HG03571 (cell line): Measurements from ENCODE around the gene RNF224.
"Not testable (repeated sequence)": the region's sequence is repeated elsewhere in the genome, so short reads cannot be mapped to it uniquely, and the experiment has no call there.

ENCODE experiments used
- ATAC-seq: cut with Tn5 transposase; IDR thresholded peaks from one replicate; pipeline ENCODE4 v1.9.1; 2021; ENCODE audit not compliant: unreplicated experiment

Gene RNF224

DNA sequence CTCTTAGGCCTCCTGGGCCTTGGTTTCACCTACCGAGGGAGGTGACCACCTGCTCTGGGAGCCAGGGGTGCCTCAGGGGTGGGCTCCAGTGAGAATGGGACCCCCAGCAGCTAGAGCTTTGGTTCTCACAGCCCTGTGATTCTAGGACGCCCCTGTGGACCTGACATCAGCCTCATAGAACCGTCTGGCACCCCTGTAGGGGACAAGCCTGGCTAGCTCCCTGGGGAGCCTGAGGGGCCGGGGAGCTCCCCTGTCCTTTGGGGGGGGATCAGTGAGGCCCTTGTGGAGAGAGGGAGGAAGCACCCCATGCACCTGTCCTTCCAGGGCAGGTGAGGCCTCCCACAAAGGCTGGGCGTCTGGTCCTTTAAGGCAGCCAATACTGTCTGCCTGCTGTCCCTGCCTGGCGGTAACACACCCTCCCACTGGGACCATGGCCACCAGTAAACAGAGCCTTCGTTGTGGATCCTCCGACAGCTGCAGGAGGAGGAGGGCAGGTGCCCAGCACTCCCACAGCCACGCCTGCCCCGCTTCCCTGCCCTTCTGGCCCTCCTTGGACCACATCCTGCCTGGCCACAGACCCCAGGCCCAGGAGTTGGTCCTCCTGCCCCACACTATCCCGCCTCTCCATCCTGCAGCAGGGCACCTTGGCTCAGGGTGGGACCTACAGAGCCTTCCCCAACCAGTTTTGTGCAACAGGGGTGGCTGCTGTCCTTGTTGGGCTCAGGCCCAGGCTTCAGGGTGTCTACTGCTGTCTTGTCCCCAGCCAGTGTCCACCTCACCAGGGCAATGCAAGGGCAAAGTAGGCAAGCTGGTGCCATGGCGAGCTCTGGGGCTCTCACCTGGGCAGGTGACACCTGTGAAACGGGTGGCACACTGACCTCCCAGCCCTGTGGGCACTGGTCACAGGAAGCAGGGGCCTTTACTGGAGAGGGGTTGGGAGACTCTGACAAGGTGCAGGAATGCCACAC, 10.7 kb downstream of the RNF224 start:
- ATAC-seq = no peak

DNA sequence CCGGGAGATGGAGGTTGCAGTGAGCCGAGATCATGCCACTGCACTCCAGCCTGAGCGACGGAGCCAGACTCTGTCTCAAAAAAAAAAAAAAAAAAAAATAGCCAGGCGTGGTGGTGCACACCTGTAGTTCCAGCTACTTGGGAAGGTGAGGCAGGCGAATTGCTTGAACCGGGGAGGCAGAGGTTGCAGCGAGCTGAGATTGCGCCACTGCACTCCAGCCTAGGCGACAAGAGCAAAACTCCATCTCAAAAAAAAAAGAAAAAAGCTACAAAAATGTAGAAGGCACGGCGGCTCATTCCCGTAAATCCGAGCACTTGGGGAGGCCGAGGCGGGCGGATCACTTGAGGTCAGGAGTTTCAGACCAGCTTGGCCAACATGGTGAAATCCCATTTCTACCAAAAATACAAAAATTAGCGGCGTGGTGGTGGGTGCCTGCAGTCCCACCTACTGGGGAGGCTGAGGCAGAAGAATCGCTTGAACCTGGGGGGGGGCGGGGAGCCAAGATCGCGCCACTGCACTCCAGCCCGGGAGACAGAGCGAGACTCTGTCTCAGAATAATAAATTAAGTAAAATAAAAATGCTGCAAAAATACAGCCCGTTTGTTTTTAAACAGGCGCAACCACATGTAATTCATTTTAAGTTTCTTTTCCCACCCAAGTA, 12.4 kb downstream of the RNF224 start:
- ATAC-seq = not testable (repeated sequence)

GRCh38 chr9:137240318-137240840, 13.1 kb downstream of the RNF224 start:
- peak; percentile 27 for ATAC-seq

- ATAC-seq = peak; percentile 71
These were observed 13.7 kb downstream of the RNF224 start, which contains the start of gene TUBB4B for GRCh38 chr9:137240841-137241489. TSS of gene TUBB4B (plus strand) at chr9:137241287. CDS start at chr9:137241361, 74 bp downstream.

DNA sequence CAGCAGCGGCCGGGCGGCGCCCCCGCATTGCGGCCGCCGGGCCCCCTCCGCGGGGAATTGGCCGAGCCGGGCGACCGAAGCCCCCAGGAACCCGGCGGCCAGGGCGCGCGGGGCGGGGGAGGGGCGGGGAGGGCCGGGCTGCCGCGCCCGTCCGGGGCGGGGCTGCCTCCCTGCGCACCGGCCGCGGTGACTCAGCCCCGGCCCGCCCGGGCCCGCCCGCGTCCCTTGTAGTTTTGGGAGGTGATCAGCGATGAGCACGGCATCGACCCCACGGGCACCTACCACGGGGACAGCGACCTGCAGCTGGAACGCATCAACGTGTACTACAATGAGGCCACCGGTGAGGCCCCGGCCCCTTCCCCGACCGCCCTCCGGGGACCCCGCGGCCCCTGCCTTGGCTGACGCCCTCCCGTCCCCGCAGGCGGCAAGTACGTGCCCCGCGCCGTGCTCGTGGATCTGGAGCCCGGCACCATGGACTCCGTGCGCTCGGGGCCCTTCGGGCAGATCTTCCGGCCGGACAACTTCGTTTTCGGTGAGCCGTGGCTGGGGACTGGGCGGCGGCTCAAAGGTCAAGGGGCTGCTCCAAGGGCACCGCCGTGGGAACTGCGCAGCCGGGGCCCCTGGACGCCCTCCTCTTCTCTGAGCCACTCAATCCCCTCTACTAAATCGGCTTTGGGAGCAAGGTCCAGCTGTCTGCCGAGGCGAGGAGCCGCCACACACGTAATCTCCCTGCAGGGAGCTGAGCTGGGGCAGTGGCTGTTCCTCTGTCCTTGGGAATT, 14.4 kb downstream of the RNF224 start:
- ATAC-seq = peak; percentile 0

GRCh38 chr9:137242269-137243203, 15.2 kb downstream of the RNF224 start:
- ATAC-seq = no peak

- ATAC-seq = not testable (repeated sequence)
These were observed 15.9 kb downstream of the RNF224 start for GRCh38 chr9:137243266-137243625.

GRCh38 chr9:137243626-137244485, 16.6 kb downstream of the RNF224 start:
- no peak for ATAC-seq

GRCh38 chr9:137244486-137245449, 17.5 kb downstream of the RNF224 start:
- no peak for ATAC-seq

DNA sequence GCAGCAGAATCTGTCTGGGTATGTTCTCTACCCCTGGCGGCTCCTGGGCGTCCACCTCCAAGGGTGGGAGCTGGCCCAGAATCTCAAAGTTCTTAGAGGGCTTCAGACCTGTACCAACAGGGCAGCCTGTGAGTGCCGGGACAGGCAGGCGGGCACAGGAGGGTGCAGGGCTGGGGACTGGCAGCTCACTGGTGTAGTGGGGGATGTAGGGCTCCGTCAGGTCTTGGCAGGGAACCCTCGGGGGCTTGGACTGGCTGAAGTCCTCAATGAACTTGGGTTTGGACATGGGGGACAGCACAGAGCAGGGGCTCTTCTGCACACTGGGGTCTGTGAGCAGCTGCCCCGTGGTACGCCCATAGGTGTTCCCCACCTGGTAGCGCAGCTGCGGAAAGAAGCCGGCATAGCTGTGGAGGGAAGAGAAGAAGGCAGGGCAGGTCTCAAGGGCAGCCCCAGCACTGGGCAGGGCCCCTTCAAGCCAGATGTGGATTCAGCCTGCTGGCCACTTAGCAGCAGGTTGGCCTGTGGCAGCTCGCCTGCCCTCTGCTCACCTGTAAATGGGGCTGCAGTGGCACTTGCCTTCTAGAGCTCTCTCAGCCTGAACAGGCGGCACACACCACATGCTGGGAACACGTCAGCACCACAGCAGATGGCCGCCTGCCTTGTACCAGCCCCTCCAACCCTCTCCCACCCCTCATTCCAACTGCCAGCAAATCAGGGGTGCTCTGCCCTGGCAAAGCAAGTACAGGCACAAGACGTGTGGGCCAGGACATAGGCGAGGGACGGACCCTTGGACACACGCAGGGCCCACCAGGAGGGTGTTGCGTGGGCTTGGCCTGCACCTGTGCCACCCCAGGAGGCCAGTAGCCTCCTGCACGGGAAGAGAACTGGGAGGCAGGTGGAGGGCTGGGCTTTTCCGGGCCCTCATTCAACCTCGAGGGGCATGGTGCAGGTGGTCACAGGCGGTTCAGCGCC, 18.4 kb downstream of the RNF224 start:
- no peak for ATAC-seq

- ATAC-seq = no peak
These were observed 20.0 kb downstream of the RNF224 start for GRCh38 chr9:137247135-137247915.

GRCh38 chr9:137247916-137248175, 20.5 kb downstream of the RNF224 start:
- ATAC-seq = no peak

GRCh38 chr9:137250329-137251193, 23.3 kb downstream of the RNF224 start:
- no peak for ATAC-seq

DNA sequence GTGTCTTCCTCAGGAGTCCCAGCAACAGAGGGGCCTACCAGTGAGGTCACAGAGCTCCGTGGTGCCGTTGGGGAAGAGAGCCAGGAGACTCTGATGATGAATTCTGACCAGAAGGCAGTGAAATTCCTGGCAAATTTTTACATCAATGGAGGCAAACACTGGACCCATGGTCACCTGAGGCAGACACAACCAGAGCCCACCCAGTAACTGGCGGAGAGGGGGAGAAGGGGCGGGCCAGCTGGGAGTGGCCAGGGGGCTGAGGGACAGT, 23.8 kb downstream of the RNF224 start, which contains the start of gene STPG3:
TSS of gene STPG3 (plus strand) at position 93 of the 268 bp plus-strand sequence. CDS start at position 94, 1 bp downstream.
- no peak for ATAC-seq
